Measurements from ENCODE around the gene RCE1. TPM values are rescaled to one million over a fixed set of nuclear protein-coding genes. Genes with fewer than 3 reads are reported as not detected.
"Not testable (repeated sequence)": the region's sequence is repeated elsewhere in the genome, so short reads cannot be mapped to it uniquely, and the experiment has no call there.

RCE1 gene
- total and polyA plus RNA-seq, 2 experiments from 2014 or later, result 19.8 to 41.4 TPM

GRCh38 chr11:66820381-66820780 is 22.9 kb upstream of the RCE1 start:
- Histone ChIP-seq H3K79me2 (no peaks in the 10 kb centered on the region), H3K36me3 (replicated peaks; ENCODE audit: insufficient read depth, low read depth) (no peaks in the 10 kb centered on the region), H4K20me1 (ENCODE audit: insufficient read depth, poor library complexity, severe bottlenecking) (no peaks in the 10 kb centered on the region), H3K9me2 (replicated peaks; ENCODE audit: insufficient read depth) (no peaks in the 10 kb centered on the region), H3K27me3 (no peaks in the 10 kb centered on the region), H3K4me2 (peak overlapping the region; percentile 48), H2AFZ (no peak overlapping the region), H3K4me3 (no peak overlapping the region), H3K9me3 (ENCODE audit: low read depth) (no peaks in the 10 kb centered on the region), H3K27ac (peak overlapping the region; percentile 56), H3K4me1 (ENCODE audit: insufficient read depth) (peaks cover 6% of the 10 kb centered on the region)
- TF ChIP-seq CTCF (IDR thresholded peaks at IDR 0.05; ENCODE audit: poor library complexity) (no peak), EZH2 (IDR thresholded peaks at IDR 0.05; ENCODE audit: borderline replicate concordance) (no peak), EZH2phosphoT487 (IDR thresholded peaks at IDR 0.05; ENCODE audit: low read depth, severe bottlenecking, unreplicated experiment) (no peak)
- WGBS (ENCODE audit: low lambda C conversion rate, missing lambda C conversion rate), result 47% methylated on average over 3 of the region's 3 CpGs
- DNase-seq (ENCODE audit: low spot score), result no peak

GRCh38 chr11:66820901-66821300 is 22.3 kb upstream of the RCE1 start:
- 39% methylated on average over 3 of the region's 3 CpGs for WGBS (ENCODE audit: low lambda C conversion rate, missing lambda C conversion rate)

GRCh38 chr11:66823700-66824099 is 19.5 kb upstream of the RCE1 start:
- H3K36me3 ChIP-seq (replicated peaks; ENCODE audit: insufficient read depth, low read depth), result no peaks in the 10 kb centered on the region
- H3K4me2 ChIP-seq, result no peak overlapping the region
- H3K9me2 ChIP-seq (replicated peaks; ENCODE audit: insufficient read depth), result no peaks in the 10 kb centered on the region
- no peak for DNase-seq (ENCODE audit: low spot score)
- WGBS (ENCODE audit: low lambda C conversion rate, missing lambda C conversion rate), result 93% methylated on average over 4 of the region's 4 CpGs
- H3K4me1 ChIP-seq (ENCODE audit: insufficient read depth), result peaks cover 6% of the 10 kb centered on the region
- TF ChIP-seq EZH2 (IDR thresholded peaks at IDR 0.05; ENCODE audit: borderline replicate concordance), result no peak
- no peak for TF ChIP-seq CTCF (IDR thresholded peaks at IDR 0.05; ENCODE audit: poor library complexity)
- no peak for TF ChIP-seq EZH2phosphoT487 (IDR thresholded peaks at IDR 0.05; ENCODE audit: low read depth, severe bottlenecking, unreplicated experiment)
- no peak overlapping the region for H3K27ac ChIP-seq
- no peaks in the 10 kb centered on the region for H3K79me2 ChIP-seq
- no peaks in the 10 kb centered on the region for H4K20me1 ChIP-seq (ENCODE audit: insufficient read depth, poor library complexity, severe bottlenecking)
- no peaks in the 10 kb centered on the region for H3K9me3 ChIP-seq (ENCODE audit: low read depth)
- H3K27me3 ChIP-seq, result no peaks in the 10 kb centered on the region
- H3K4me3 ChIP-seq, result no peak overlapping the region
- no peak overlapping the region for H2AFZ ChIP-seq

More at GRCh38 chr11:66820901-66821300, 22.3 kb upstream of the RCE1 start:
- TF ChIP-seq CTCF (IDR thresholded peaks at IDR 0.05; ENCODE audit: poor library complexity) (no peak), EZH2phosphoT487 (IDR thresholded peaks at IDR 0.05; ENCODE audit: low read depth, severe bottlenecking, unreplicated experiment) (no peak), EZH2 (IDR thresholded peaks at IDR 0.05; ENCODE audit: borderline replicate concordance) (no peak)
- Histone ChIP-seq H3K9me3 (ENCODE audit: low read depth) (no peaks in the 10 kb centered on the region), H3K79me2 (no peaks in the 10 kb centered on the region), H3K4me3 (no peak overlapping the region), H3K4me1 (ENCODE audit: insufficient read depth) (peaks cover 6% of the 10 kb centered on the region), H3K27ac (peak overlapping the region; percentile 56), H3K9me2 (replicated peaks; ENCODE audit: insufficient read depth) (no peaks in the 10 kb centered on the region), H3K36me3 (replicated peaks; ENCODE audit: insufficient read depth, low read depth) (no peaks in the 10 kb centered on the region), H3K4me2 (peak overlapping the region; percentile 48), H3K27me3 (no peaks in the 10 kb centered on the region), H4K20me1 (ENCODE audit: insufficient read depth, poor library complexity, severe bottlenecking) (no peaks in the 10 kb centered on the region), H2AFZ (no peak overlapping the region)
- DNase-seq (ENCODE audit: low spot score), result no peak

GRCh38 chr11:66824573-66824972 is 18.7 kb upstream of the RCE1 start:
- H3K9me3 ChIP-seq (ENCODE audit: low read depth); H3K79me2 ChIP-seq; DNase-seq (ENCODE audit: low spot score); H3K27ac ChIP-seq; H3K4me3 ChIP-seq; H4K20me1 ChIP-seq (ENCODE audit: insufficient read depth, poor library complexity, severe bottlenecking); H3K4me2 ChIP-seq; H3K9me2 ChIP-seq (replicated peaks; ENCODE audit: insufficient read depth); H2AFZ ChIP-seq; H3K4me1 ChIP-seq (ENCODE audit: insufficient read depth); H3K27me3 ChIP-seq; H3K36me3 ChIP-seq (replicated peaks; ENCODE audit: insufficient read depth, low read depth): not testable (repeated sequence)
- WGBS (ENCODE audit: low lambda C conversion rate, missing lambda C conversion rate), result 92% methylated on average over 4 of the region's 4 CpGs
